Measurements from ENCODE around the gene TAL1. TPM values are rescaled to one million over a fixed set of nuclear protein-coding genes. Genes with fewer than 3 reads are reported as not detected.

Gene TAL1
- total RNA-seq, 1 experiment from 2014 or later = not detected

DNA sequence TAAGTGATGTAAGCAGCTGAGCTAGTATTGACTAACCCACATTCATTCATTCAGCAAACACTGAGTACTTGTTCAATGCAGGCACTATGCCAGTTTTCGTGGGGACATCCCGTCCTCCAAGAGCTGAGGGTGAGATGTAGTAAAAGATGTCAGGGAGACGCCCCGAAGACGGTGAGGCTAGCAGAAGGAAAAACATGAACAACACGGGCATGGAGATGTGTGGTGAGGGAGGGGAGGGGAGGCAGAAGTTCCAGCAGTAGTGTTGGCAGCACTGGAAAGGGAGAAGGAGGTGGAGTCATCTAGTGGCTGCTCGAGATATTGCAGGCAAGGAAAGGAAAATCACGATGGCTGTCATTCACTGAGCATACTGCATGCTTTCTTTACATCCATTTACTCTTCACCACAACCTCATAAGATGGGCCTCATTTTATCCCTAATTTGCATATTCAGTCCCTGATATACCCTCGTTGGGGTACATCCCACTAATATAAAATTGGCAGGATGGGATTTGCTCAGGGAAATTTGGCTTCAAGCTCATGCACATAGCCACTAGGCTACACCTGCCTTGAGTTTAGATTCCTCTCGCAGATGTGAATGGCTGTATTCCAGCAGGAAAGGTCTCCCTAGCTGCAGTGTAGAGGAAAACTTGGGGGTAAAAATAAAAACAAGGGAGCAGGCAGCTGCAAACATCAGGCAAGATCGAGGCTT is 56.6 kb downstream of the TAL1 start:
- peak; percentile 64 for DNase-seq (ENCODE audit: low spot score)

DNA sequence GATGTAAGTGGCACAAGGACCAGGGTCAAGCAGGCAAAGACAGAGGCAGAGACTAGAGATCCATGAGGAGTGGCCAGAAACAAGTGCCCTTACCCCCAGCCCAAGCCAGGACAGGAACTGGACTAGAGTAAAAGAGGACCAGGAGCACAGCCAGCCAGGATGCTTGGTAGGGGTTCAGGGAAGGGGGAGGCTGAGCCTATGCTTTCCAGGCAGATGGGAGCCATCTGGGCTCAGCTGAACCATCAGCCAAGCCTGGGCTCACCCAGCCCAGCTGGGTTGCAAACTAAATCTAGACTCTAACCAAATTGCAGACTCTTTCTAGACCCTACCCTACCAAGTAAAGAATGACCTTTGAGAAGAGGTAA is 57.4 kb downstream of the TAL1 start:
- DNase-seq (ENCODE audit: low spot score) = no peak

DNA sequence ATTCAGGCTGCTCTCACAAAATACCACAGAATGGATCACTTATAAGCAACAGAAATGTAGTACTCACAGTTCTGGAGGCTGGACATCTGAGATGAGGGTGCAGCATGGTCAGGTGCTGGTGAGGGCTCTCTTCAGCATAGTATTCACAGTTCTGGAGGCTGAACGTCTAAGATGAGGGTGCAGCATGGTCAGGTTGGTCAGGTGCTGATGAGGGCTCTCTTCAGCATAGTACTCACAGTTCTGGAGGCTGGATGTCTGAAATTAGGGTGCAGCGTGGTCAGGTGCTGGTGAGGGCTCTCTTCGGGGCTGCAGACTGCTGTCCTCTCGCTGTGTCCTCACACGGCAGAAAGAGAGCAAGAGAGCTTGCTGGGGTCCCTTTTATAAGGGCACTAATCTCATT is 59.2 kb downstream of the TAL1 start:
- DNase-seq (ENCODE audit: low spot score) = no peak

Other genes starting within 250 kb of the TAL1 start
- gene CYP4X1, start 208.6 kb downstream of the TAL1 start, total RNA-seq (2014; rRNA removed; shearing (Covaris generic)) = 0.29 and 0.98 TPM in 2 replicates
- not detected in 2 replicates for gene CYP4Z1, start 165.0 kb downstream of the TAL1 start, total RNA-seq (2014; rRNA removed; shearing (Covaris generic))
- not detected in 2 replicates for gene CYP4A22, start 94.8 kb downstream of the TAL1 start, total RNA-seq (2014; rRNA removed; shearing (Covaris generic))
- gene PDZK1IP1, start 42.2 kb downstream of the TAL1 start, total RNA-seq (2014; rRNA removed; shearing (Covaris generic)) = 0.79 and 6.0 TPM in 2 replicates
- 24.5 and 25.0 TPM in 2 replicates for gene STIL, start 81.9 kb upstream of the TAL1 start, total RNA-seq (2014; rRNA removed; shearing (Covaris generic))
- 97.9 and 111 TPM in 2 replicates for gene CMPK1, start 101.6 kb upstream of the TAL1 start, total RNA-seq (2014; rRNA removed; shearing (Covaris generic))
- not detected in 2 replicates for gene FOXE3, start 184.1 kb upstream of the TAL1 start, total RNA-seq (2014; rRNA removed; shearing (Covaris generic))
- 0.07 and 0.55 TPM in 2 replicates for gene FOXD2, start 205.8 kb upstream of the TAL1 start, total RNA-seq (2014; rRNA removed; shearing (Covaris generic))